ENCODE measurements around the gene OXSR1. TPM values are rescaled to one million over a fixed set of nuclear protein-coding genes. Genes with fewer than 3 reads are reported as not detected.

Gene OXSR1
- total RNA-seq, 1 experiment from 2014 or later: 35.1 TPM

- BruUV-seq (replicated peaks): no TSS peak
- DNase-seq (ENCODE audit: low read depth, low spot score): no peak
- peaks cover 6 to 12% of the 10 kb centered on the region in 2 experiments; a peak in 2 of 4 replicates for H3K4me1 ChIP-seq (ENCODE audit: control insufficient read depth in 1 of 2, insufficient read depth in 2 of 2, low read length in 2 of 2)
Measured at GRCh38 chr3:38157595-38157994, 7.7 kb upstream of the OXSR1 start.

More at GRCh38 chr3:38157595-38157994, 7.7 kb upstream of the OXSR1 start:
- TF ChIP-seq CEBPB (IDR thresholded peaks at IDR 0.05; ENCODE audit: low read depth): no peak
- TF ChIP-seq ZFX (IDR thresholded peaks at IDR 0.05): no peak
- TF ChIP-seq JUND (IDR thresholded peaks at IDR 0.05): no peak
- no peak for TF ChIP-seq POLR2AphosphoS5 (IDR thresholded peaks at IDR 0.05; ENCODE audit: low read depth, low read length)
- TF ChIP-seq RAD21 (IDR thresholded peaks at IDR 0.05; ENCODE audit: low read depth): no peak
- no peak for TF ChIP-seq YY1 (IDR thresholded peaks at IDR 0.05; ENCODE audit: extremely low read depth, insufficient replicate concordance, low read depth, low read length)
- TF ChIP-seq CTCF (IDR thresholded peaks at IDR 0.05 in 2 of 3, conservative IDR thresholded peaks at IDR 0.05 in 1 of 3; ENCODE audit: borderline replicate concordance in 1 of 3, insufficient read depth in 1 of 3, low read depth in 2 of 3, low read length in 2 of 3): no peak
- TF ChIP-seq MAX (IDR thresholded peaks at IDR 0.05): no peak
- no peak for TF ChIP-seq CBX3 (IDR thresholded peaks at IDR 0.05; ENCODE audit: low read depth)
- TF ChIP-seq ZNF274 (IDR thresholded peaks at IDR 0.05; ENCODE audit: low read depth, low read length): no peak
- TF ChIP-seq SP1 (IDR thresholded peaks at IDR 0.05; ENCODE audit: low read depth): no peak
- no peak for TF ChIP-seq POLR2A (IDR thresholded peaks at IDR 0.05; ENCODE audit: borderline replicate concordance, extremely low read depth, insufficient read depth, insufficient read length)
- TF ChIP-seq FOSL1 (IDR thresholded peaks at IDR 0.05; ENCODE audit: low read depth): no peak
- no peak for TF ChIP-seq ATF3 (IDR thresholded peaks at IDR 0.05)
- Histone ChIP-seq H2AFZ (ENCODE audit: low read depth, low read length, poor library complexity, severe bottlenecking) (no peak overlapping the region), H3K9me2 (ENCODE audit: insufficient read depth) (no peaks in the 10 kb centered on the region), H3K27me3 (ENCODE audit: insufficient read depth, low read length) (no peaks in the 10 kb centered on the region), H4K20me1 (ENCODE audit: insufficient read depth) (no peaks in the 10 kb centered on the region), H3K4me2 (ENCODE audit: low read length) (no peak overlapping the region), H3K9me3 (ENCODE audit: control insufficient read depth in 1 of 2, insufficient read depth in 1 of 2, low read depth in 1 of 2, low read length in 2 of 2) (no peaks in the 10 kb centered on the region), H3K4me3 (replicated peaks in 1 of 2; ENCODE audit: low read depth in 1 of 2, low read length in 2 of 2) (no peak overlapping the region), H3K27ac (ENCODE audit: low read depth, low read length) (no peak overlapping the region), H3K9ac (ENCODE audit: low read length) (no peak overlapping the region), H3K36me3 (ENCODE audit: control insufficient read depth in 1 of 2, insufficient read depth in 2 of 2, low read length in 2 of 2) (no peaks in the 10 kb centered on the region), H3K79me2 (ENCODE audit: insufficient read depth, low read length) (no peaks in the 10 kb centered on the region)
- intact Hi-C loops (cut with micrococcal nuclease): no loop called here
- ChIA-PET POLR2A (interaction anchor here (1.8 kb wide), 1 partner anchor 21 kb away, joined by 5 read pairs; the partner anchor contains the start of gene ACAA1), CTCF (no interaction called here), RAD21 (ENCODE audit: low non-redundant PET in 1 of 2, low total read pairs in 2 of 2, uncharacterized antibody in 2 of 2, unreplicated experiment in 2 of 2) (no interaction called here)
- no peak for ATAC-seq

All from HCT116 (cell line).